ENCODE data around the gene NAV2. TPM values are rescaled to one million over a fixed set of nuclear protein-coding genes. Genes with fewer than 3 reads are reported as not detected.

The NAV2 gene
- total RNA-seq, 4 donors from 2014 or later: 9.1 to 34.7 (median 22.2) TPM

- H3K27me3 ChIP-seq: no peaks in the 10 kb centered on the region
- H3K9me3 ChIP-seq: no peaks in the 10 kb centered on the region
- TF ChIP-seq, protein P1, sequence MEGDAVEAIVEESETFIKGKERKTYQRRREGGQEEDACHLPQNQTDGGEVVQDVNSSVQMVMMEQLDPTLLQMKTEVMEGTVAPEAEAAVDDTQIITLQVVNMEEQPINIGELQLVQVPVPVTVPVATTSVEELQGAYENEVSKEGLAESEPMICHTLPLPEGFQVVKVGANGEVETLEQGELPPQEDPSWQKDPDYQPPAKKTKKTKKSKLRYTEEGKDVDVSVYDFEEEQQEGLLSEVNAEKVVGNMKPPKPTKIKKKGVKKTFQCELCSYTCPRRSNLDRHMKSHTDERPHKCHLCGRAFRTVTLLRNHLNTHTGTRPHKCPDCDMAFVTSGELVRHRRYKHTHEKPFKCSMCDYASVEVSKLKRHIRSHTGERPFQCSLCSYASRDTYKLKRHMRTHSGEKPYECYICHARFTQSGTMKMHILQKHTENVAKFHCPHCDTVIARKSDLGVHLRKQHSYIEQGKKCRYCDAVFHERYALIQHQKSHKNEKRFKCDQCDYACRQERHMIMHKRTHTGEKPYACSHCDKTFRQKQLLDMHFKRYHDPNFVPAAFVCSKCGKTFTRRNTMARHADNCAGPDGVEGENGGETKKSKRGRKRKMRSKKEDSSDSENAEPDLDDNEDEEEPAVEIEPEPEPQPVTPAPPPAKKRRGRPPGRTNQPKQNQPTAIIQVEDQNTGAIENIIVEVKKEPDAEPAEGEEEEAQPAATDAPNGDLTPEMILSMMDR (IDR thresholded peaks at IDR 0.05): no peak
- TF ChIP-seq EP300 (IDR thresholded peaks at IDR 0.05) (no peak), POLR2A (IDR thresholded peaks at IDR 0.05) (no peak), POLR2AphosphoS5 (IDR thresholded peaks at IDR 0.05) (no peak)
- H3K4me1 ChIP-seq: no peaks in the 10 kb centered on the region
- no peaks in the 10 kb centered on the region for H3K36me3 ChIP-seq
- no peak overlapping the region for H3K4me3 ChIP-seq
- no peak for DNase-seq (ENCODE audit: low spot score in 2 of 2)
- H3K27ac ChIP-seq: no peak overlapping the region
- WGBS: 87% methylated on average over 4 of the region's 4 CpGs
Measured at GRCh38 chr11:20021212-20021611, 308.6 kb downstream of the NAV2 start.

GRCh38 chr11:20021771-20022362 lies 309.2 kb downstream of the NAV2 start:
- TF ChIP-seq, protein P1 (IDR thresholded peaks at IDR 0.05): no peak
- no peak for TF ChIP-seq POLR2AphosphoS5 (IDR thresholded peaks at IDR 0.05)
- TF ChIP-seq EP300 (IDR thresholded peaks at IDR 0.05): no peak
- no peak for TF ChIP-seq POLR2A (IDR thresholded peaks at IDR 0.05)
- Histone ChIP-seq H3K4me1 (peaks cover 4% of the 10 kb centered on the region), H3K27me3 (no peaks in the 10 kb centered on the region), H3K27ac (no peak overlapping the region), H3K36me3 (no peaks in the 10 kb centered on the region), H3K9me3 (no peaks in the 10 kb centered on the region), H3K4me3 (no peak overlapping the region)
- WGBS: 85% methylated on average over 4 of the region's 4 CpGs
- no peak for DNase-seq (ENCODE audit: low spot score in 2 of 2)

GRCh38 chr11:20022363-20023081 lies 309.9 kb downstream of the NAV2 start:
- WGBS: 65% methylated on average over 10 of the region's 10 CpGs
- no peaks in the 10 kb centered on the region for H3K27me3 ChIP-seq
- DNase-seq (ENCODE audit: low spot score in 2 of 2): no peak
- H3K4me3 ChIP-seq: peak overlapping the region; percentile 23
- H3K9me3 ChIP-seq: no peaks in the 10 kb centered on the region
- H3K36me3 ChIP-seq: no peaks in the 10 kb centered on the region
- H3K4me1 ChIP-seq: peaks cover 10% of the 10 kb centered on the region
- TF ChIP-seq, protein P1 (IDR thresholded peaks at IDR 0.05): no peak
- no peak overlapping the region for H3K27ac ChIP-seq

GRCh38 chr11:20023082-20023426 lies 310.4 kb downstream of the NAV2 start:
- Histone ChIP-seq H3K27ac (no peak overlapping the region), H3K4me1 (peaks cover 11% of the 10 kb centered on the region)

More at GRCh38 chr11:20023082-20023426, 310.4 kb downstream of the NAV2 start:
- WGBS: 70% methylated on average over 6 of the region's 6 CpGs
- Histone ChIP-seq H3K9me3 (no peaks in the 10 kb centered on the region), H3K4me3 (peak overlapping the region; percentile 23), H3K36me3 (no peaks in the 10 kb centered on the region), H3K27me3 (no peaks in the 10 kb centered on the region)
- no peak for DNase-seq (ENCODE audit: low spot score in 2 of 2)
- no peak for TF ChIP-seq EP300 (IDR thresholded peaks at IDR 0.05)
- TF ChIP-seq POLR2AphosphoS5 (IDR thresholded peaks at IDR 0.05): no peak
- TF ChIP-seq, protein P1 (IDR thresholded peaks at IDR 0.05): no peak
- TF ChIP-seq POLR2A (IDR thresholded peaks at IDR 0.05): no peak
